ENCODE measurements around the gene PFN2. TPM values are rescaled to one million over a fixed set of nuclear protein-coding genes. Genes with fewer than 3 reads are reported as not detected.
"Not testable (repeated sequence)": the region's sequence is repeated elsewhere in the genome, so short reads cannot be mapped to it uniquely, and the experiment has no call there.

PFN2 gene
- total and polyA plus RNA-seq, 12 donors: 13.4 to 148 (median 43.4) TPM

DNA sequence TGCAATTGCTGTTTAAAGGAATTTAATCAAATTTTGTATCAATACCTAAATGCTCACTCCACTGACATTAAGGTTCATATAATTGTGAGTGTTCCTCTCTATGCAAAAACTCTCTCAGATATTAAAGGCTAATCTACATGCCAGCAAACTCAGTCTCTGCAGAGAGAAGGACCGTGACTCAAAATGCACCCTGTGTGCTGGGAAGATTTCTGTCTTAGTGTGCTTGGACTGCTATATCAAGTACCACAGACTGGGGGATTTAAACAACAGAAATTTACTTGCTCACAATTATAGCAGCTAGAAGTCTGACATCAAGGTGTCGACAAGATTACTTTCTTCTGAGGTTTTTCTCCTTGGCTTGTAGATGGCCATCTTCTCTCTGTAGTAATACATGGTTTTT is 18.6 kb upstream of the PFN2 start:
- WGBS, 4 donors: 70 to 95% (median 93%) methylated on average over 2 of the region's 2 CpGs
- no peaks in the 10 kb centered on the region for H3K9me3 ChIP-seq (replicated peaks in 1 of 3)
- no peak overlapping the region for H3K4me3 ChIP-seq
- H3K4me1 ChIP-seq (replicated peaks in 1 of 2): no peaks in the 10 kb centered on the region
- TF ChIP-seq, protein P1, sequence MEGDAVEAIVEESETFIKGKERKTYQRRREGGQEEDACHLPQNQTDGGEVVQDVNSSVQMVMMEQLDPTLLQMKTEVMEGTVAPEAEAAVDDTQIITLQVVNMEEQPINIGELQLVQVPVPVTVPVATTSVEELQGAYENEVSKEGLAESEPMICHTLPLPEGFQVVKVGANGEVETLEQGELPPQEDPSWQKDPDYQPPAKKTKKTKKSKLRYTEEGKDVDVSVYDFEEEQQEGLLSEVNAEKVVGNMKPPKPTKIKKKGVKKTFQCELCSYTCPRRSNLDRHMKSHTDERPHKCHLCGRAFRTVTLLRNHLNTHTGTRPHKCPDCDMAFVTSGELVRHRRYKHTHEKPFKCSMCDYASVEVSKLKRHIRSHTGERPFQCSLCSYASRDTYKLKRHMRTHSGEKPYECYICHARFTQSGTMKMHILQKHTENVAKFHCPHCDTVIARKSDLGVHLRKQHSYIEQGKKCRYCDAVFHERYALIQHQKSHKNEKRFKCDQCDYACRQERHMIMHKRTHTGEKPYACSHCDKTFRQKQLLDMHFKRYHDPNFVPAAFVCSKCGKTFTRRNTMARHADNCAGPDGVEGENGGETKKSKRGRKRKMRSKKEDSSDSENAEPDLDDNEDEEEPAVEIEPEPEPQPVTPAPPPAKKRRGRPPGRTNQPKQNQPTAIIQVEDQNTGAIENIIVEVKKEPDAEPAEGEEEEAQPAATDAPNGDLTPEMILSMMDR (IDR thresholded peaks at IDR 0.05): no peak
- no peak for TF ChIP-seq POLR2A (IDR thresholded peaks at IDR 0.05)
- H3K27ac ChIP-seq: no peak overlapping the region
- DNase-seq: no peak
- no peaks in the 10 kb centered on the region for H3K36me3 ChIP-seq (replicated peaks in 1 of 2)
- intact Hi-C loops (cut with DNase I): no loop called here
- H3K27me3 ChIP-seq: no peaks in the 10 kb centered on the region

DNA sequence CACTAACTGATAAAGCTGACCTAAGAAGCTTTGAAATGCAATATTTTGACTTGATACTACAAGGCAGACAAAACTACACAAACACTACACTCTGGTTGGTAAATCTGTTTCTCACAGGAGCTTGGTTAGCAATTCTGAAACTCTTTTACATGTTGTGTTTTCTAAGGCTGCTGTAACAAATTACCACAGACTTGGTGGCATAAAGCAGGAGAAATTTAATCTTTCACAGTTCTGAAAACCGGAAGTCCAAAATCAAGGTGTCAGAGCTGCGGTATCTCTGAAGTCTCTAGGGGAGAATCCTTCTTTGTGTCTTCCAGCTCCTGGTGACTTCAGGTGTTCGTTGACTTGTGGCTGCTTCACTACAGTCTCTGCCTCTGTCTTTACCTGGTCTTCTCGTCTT is 12.9 kb upstream of the PFN2 start:
- TF ChIP-seq POLR2A (IDR thresholded peaks at IDR 0.05): no peak
- TF ChIP-seq, protein P1 (IDR thresholded peaks at IDR 0.05): no peak
- no peaks in the 10 kb centered on the region for H3K4me1 ChIP-seq (replicated peaks in 1 of 2)
- H3K27me3 ChIP-seq: no peaks in the 10 kb centered on the region
- no peak for DNase-seq
- no peak overlapping the region for H3K4me3 ChIP-seq
- H3K9me3 ChIP-seq (replicated peaks in 1 of 3): no peaks in the 10 kb centered on the region
- intact Hi-C loops (cut with DNase I): no loop called here
- WGBS, 4 donors: 86 to 98% (median 93%) methylated on average over 4 of the region's 4 CpGs
- H3K27ac ChIP-seq: no peak overlapping the region
- no peaks in the 10 kb centered on the region for H3K36me3 ChIP-seq (replicated peaks in 1 of 2)

DNA sequence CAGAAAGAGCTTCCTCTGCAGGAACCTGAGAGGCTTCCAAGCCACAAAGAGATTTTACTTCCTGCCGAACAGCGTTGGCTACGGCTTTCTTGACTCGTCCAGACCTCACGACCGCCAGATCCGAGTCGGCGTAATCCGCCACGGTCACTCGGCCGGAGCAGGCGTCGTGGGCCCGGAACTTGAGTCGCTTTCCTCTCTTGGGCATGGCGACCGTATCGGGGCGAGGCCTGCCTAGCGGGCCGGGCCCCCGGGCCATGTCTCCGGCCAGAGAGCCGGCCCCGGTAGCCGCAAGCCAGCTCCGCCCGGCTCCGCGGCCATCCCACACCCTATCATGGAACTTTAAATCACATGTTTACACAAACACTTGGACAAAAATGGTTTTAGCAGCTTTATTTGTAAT is 12.4 kb upstream of the PFN2 start:
- intact Hi-C loops (cut with DNase I); H3K9me3 ChIP-seq (replicated peaks in 1 of 3); H3K36me3 ChIP-seq (replicated peaks in 1 of 2); H3K27me3 ChIP-seq; H3K4me3 ChIP-seq; H3K4me1 ChIP-seq (replicated peaks in 1 of 2); H3K27ac ChIP-seq; DNase-seq: not testable (repeated sequence)
- WGBS, 4 donors: 94 to 96% (median 96%) methylated on average over 32 of the region's 32 CpGs

DNA sequence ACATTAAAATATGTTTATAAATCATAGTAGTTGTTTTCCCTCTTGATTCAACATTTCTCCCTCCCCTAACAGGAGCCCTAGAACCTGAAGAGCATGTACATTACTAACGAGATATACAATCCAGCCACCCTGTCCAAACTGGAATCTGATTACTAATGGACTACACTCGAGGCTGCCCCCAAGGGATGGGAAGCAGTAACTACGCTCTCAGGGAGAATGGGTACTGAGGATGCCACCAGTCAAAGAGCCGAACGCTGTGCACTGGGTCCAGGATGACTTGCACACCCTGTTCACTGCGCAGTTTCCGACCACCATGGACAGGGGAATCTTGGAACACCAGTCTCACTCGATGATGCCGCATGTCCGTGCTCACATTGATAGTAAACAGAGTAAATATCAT is 11.3 kb upstream of the PFN2 start:
- intact Hi-C loops (cut with DNase I); H3K27me3 ChIP-seq; H3K9me3 ChIP-seq (replicated peaks in 1 of 3); H3K36me3 ChIP-seq (replicated peaks in 1 of 2); H3K4me3 ChIP-seq; H3K27ac ChIP-seq; H3K4me1 ChIP-seq (replicated peaks in 1 of 2); DNase-seq: not testable (repeated sequence)
- WGBS, 4 donors: 69 to 87% (median 81%) methylated on average over 3 to 6 of the region's 10 CpGs

DNA sequence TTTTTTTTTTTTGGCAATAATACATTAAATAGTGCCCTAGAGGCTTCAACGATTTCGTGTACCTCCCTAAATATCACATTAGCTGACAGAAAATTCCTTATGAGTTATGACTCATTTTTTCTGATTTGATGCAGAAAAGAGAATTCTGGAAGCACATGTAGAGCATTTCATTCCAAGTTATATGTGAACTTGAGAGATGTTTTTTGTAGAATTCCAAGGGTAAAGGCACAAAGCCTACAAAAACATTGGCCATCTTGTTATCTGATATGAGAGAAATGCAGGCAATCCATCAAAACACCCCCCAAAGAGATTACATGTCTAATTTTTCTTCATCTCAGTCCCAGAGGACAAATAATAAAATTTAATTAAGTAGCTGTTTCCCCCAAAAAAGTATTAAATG is 6.7 kb upstream of the PFN2 start:
- Histone ChIP-seq H3K4me1 (replicated peaks in 1 of 2) (no peaks in the 10 kb centered on the region), H3K4me3 (no peak overlapping the region), H3K27me3 (no peaks in the 10 kb centered on the region), H3K9me3 (replicated peaks in 1 of 3) (no peaks in the 10 kb centered on the region), H3K27ac (no peak overlapping the region), H3K36me3 (replicated peaks in 1 of 2) (no peaks in the 10 kb centered on the region)
- intact Hi-C loops (cut with DNase I): loop anchor here in 1 of 2 donors (10.0 kb wide), 1 partner anchor 207 kb away; no protein-coding TSS in a partner anchor
- no peak for DNase-seq
- WGBS, 4 donors: 64 to 81% (median 72%) methylated on average over 2 of the region's 2 CpGs
- TF ChIP-seq POLR2A (IDR thresholded peaks at IDR 0.05): no peak
- TF ChIP-seq, protein P1 (IDR thresholded peaks at IDR 0.05): no peak
